BJ (cell line): ENCODE results near the gene PLAAT2. TPM values are rescaled to one million over a fixed set of nuclear protein-coding genes. Genes with fewer than 3 reads are reported as not detected.

Source experiments
- CTCF ChIA-PET: fragments of 350-600 bp; formaldehyde crosslinking; extraction: SDS; loops from one replicate; lab custom pipeline; 2021; ENCODE audit warnings: antibody characterized with exemption, inconsistent platforms; lab: Yijun Ruan, JAX
- POLR2A ChIA-PET: fragments of 300-600 bp; sonication (Branson Sonifier 250); formaldehyde crosslinking; extraction: SDS; loops from one replicate; lab custom pipeline; 2021; ENCODE audit warnings: antibody characterized with exemption; lab: Charles Lee
- DNase-seq: peaks from one replicate; pipeline ENCODE4 v3.0.0-alpha.2; 2011; ENCODE audit warnings: low read depth
- H3K27me3 ChIP-seq: 2 replicates; pipeline ENCODE4 v1.6.0; 2011; ENCODE audit warnings: low read length; ENCODE audit not compliant: control insufficient read depth, insufficient read depth
- H3K36me3 ChIP-seq: 2 replicates; pipeline ENCODE4 v1.5.1; 2011; ENCODE audit warnings: low read length; ENCODE audit not compliant: control insufficient read depth, insufficient read depth
- H3K4me3 ChIP-seq: 2 replicates; pipeline ENCODE4 v1.5.1; 2011; ENCODE audit warnings: low read depth, mild to moderate bottlenecking, control low read depth, low read length
- CTCF ChIP-seq: IDR thresholded peaks from 2 replicates; pipeline ENCODE4 v1.5.1; 2011; ENCODE audit warnings: low read depth, mild to moderate bottlenecking, control low read depth, inconsistent platforms, low read length, moderate library complexity; ENCODE audit not compliant: insufficient read depth
- polyA plus RNA-seq: library from polyadenylated mRNA; depleted of rRNA; stranded (reverse); fragments of >200 nt; gene quantifications from 2 replicates; pipeline ENCODE4 v1.2.3, GENCODE V29; 2011

Gene PLAAT2
- polyA plus RNA-seq, 1 experiment, result not detected

- CTCF ChIA-PET, result no interaction called here
- H3K36me3 ChIP-seq, result no peaks in the 10 kb centered on the region
- TF ChIP-seq CTCF, result no peak
- POLR2A ChIA-PET, result no interaction called here
- no peak for DNase-seq
- no peak overlapping the region for H3K4me3 ChIP-seq
- H3K27me3 ChIP-seq, result no peaks in the 10 kb centered on the region
Observed at GRCh38 chr11:63564784-63565350, 1.7 kb upstream of the PLAAT2 start.

- no peak for DNase-seq
- TF ChIP-seq CTCF, result no peak
- no peaks in the 10 kb centered on the region; the same call in 1 of the 2 replicates for H3K27me3 ChIP-seq
- no peak overlapping the region for H3K4me3 ChIP-seq
- no peaks in the 10 kb centered on the region for H3K36me3 ChIP-seq
- POLR2A ChIA-PET, result no interaction called here
- CTCF ChIA-PET, result interaction anchor here (2.7 kb wide), 1 partner anchor 27 kb away, joined by 6 read pairs; no protein-coding TSS in a partner anchor
Observed at GRCh38 chr11:63564056-63564774, 1.0 kb upstream of the PLAAT2 start.

GRCh38 chr11:63560506-63561180, 2.5 kb downstream of the PLAAT2 start:
- no peak for TF ChIP-seq CTCF
- DNase-seq, result no peak
- Histone ChIP-seq H3K4me3 (no peak overlapping the region), H3K36me3 (no peaks in the 10 kb centered on the region), H3K27me3 (no peaks in the 10 kb centered on the region; the same call in 1 of the 2 replicates)
- ChIA-PET CTCF (no interaction called here), POLR2A (no interaction called here)

GRCh38 chr11:63558459-63559157, 4.6 kb downstream of the PLAAT2 start:
- no peak overlapping the region for H3K4me3 ChIP-seq
- no peaks in the 10 kb centered on the region for H3K36me3 ChIP-seq
- no peaks in the 10 kb centered on the region; the same call in 1 of the 2 replicates for H3K27me3 ChIP-seq
- ChIA-PET CTCF (interaction anchor here (0.6 to 1.2 kb wide), 2 partner anchors 77 to 80 kb away, joined by 3 read pairs; no protein-coding TSS in a partner anchor), POLR2A (no interaction called here)
- no peak for DNase-seq
- no peak for TF ChIP-seq CTCF
